Measurements from ENCODE around the gene TMEM89. TPM values are rescaled to one million over a fixed set of nuclear protein-coding genes. Genes with fewer than 3 reads are reported as not detected.

Gene TMEM89
- total and polyA plus RNA-seq, 2 experiments from 2014 or later: not detected

GRCh38 chr3:48591436-48591835 is 30.1 kb downstream of the TMEM89 start:
- Mint-ChIP-seq H3K9me3 (no peaks in the 10 kb centered on the region; the same call in 2 of the 3 replicates), H3K4me3 (no peak overlapping the region), H3K27ac (no peak overlapping the region), H3K4me1 (peaks cover 21% of the 10 kb centered on the region), H3K36me3 (ENCODE audit: low read depth) (no peaks in the 10 kb centered on the region; the same call in 2 of the 3 replicates), H3K27me3 (ENCODE audit: insufficient read depth, low read depth, poor library complexity) (peaks cover 22% of the 10 kb centered on the region)
- TF ChIP-seq ZNF114 (CRISPR knock-in tag; IDR thresholded peaks at IDR 0.05) (no peak), ZNF462 (CRISPR knock-in tag; IDR thresholded peaks at IDR 0.05) (no peak), POLR2AphosphoS5 (IDR thresholded peaks at IDR 0.05; ENCODE audit: low read depth) (no peak), NANOG (IDR thresholded peaks at IDR 0.05; ENCODE audit: borderline replicate concordance) (no peak), STAT1 (IDR thresholded peaks at IDR 0.05; ENCODE audit: unreplicated experiment) (no peak), JUNB (IDR thresholded peaks at IDR 0.05; ENCODE audit: unreplicated experiment) (no peak), ZNF331 (CRISPR knock-in tag; IDR thresholded peaks at IDR 0.05; ENCODE audit: low read depth) (no peak), CREB1 (CRISPR knock-in tag; IDR thresholded peaks at IDR 0.05; ENCODE audit: low read depth) (no peak), EZH2 (IDR thresholded peaks at IDR 0.05; ENCODE audit: low read depth, unreplicated experiment) (no peak), ETS1 (IDR thresholded peaks at IDR 0.05) (no peak)
- TF ChIP-seq, protein P1, sequence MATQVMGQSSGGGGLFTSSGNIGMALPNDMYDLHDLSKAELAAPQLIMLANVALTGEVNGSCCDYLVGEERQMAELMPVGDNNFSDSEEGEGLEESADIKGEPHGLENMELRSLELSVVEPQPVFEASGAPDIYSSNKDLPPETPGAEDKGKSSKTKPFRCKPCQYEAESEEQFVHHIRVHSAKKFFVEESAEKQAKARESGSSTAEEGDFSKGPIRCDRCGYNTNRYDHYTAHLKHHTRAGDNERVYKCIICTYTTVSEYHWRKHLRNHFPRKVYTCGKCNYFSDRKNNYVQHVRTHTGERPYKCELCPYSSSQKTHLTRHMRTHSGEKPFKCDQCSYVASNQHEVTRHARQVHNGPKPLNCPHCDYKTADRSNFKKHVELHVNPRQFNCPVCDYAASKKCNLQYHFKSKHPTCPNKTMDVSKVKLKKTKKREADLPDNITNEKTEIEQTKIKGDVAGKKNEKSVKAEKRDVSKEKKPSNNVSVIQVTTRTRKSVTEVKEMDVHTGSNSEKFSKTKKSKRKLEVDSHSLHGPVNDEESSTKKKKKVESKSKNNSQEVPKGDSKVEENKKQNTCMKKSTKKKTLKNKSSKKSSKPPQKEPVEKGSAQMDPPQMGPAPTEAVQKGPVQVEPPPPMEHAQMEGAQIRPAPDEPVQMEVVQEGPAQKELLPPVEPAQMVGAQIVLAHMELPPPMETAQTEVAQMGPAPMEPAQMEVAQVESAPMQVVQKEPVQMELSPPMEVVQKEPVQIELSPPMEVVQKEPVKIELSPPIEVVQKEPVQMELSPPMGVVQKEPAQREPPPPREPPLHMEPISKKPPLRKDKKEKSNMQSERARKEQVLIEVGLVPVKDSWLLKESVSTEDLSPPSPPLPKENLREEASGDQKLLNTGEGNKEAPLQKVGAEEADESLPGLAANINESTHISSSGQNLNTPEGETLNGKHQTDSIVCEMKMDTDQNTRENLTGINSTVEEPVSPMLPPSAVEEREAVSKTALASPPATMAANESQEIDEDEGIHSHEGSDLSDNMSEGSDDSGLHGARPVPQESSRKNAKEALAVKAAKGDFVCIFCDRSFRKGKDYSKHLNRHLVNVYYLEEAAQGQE (IDR thresholded peaks at IDR 0.05; ENCODE audit: unreplicated experiment): no peak
- ATAC-seq: no peak
- Histone ChIP-seq H2AFZ (no peak overlapping the region), H3K9me2 (ENCODE audit: insufficient read depth) (no peaks in the 10 kb centered on the region), H3K4me1 (ENCODE audit: insufficient read depth) (peaks cover 17% of the 10 kb centered on the region; the same call in 1 of the 2 replicates), H3K27me3 (ENCODE audit: insufficient read depth) (peaks cover 11% of the 10 kb centered on the region; the same call in 1 of the 2 replicates), H3F3A (replicated peaks; ENCODE audit: low read depth) (0 out of 2 replicates have a peak, but pooled peaks cover 7% of the 10 kb centered on the region), H4K20me1 (replicated peaks; ENCODE audit: insufficient read depth) (no peaks in the 10 kb centered on the region), H3K27ac (ENCODE audit: low read depth) (no peak overlapping the region), H3K4me3 (no peak overlapping the region), H3K4me2 (no peak overlapping the region), H3K79me2 (replicated peaks; ENCODE audit: insufficient read depth) (no peaks in the 10 kb centered on the region), H3K36me3 (ENCODE audit: insufficient read depth) (no peaks in the 10 kb centered on the region)
- DNase-seq (ENCODE audit: low spot score): no peak

All from GM23338 (cell line).